Endothelial cell of umbilical vein (primary cell): ENCODE results near the gene CCDC91. TPM values are rescaled to one million over a fixed set of nuclear protein-coding genes. Genes with fewer than 3 reads are reported as not detected.

ENCODE experiments used
- BruUV-seq: library from RNA; stranded (reverse); fragments of 400-500 nt; replicated peaks from 2 replicates; lab custom pipeline; 2021; lab: Mats Ljungman, UMichigan
- CTCF ChIA-PET: fragments of 300-600, 350-600 bp; sonication (Branson Sonifier 250); formaldehyde crosslinking; loops from one replicate; lab custom pipeline; 2021; ENCODE audit warnings: antibody characterized with exemption, inconsistent platforms; lab: Charles Lee
- POLR2A ChIA-PET: fragments of 300-600, 350-600 bp; sonication (Branson Sonifier 250); formaldehyde crosslinking; loops from one replicate; lab custom pipeline; 2021; ENCODE audit warnings: antibody characterized with exemption, inconsistent platforms; lab: Charles Lee
- DNase-seq: peaks from one replicate; pipeline ENCODE4 v3.0.0-alpha.2; 2011; ENCODE audit warnings: low read depth, low spot score
- FAIRE-seq: peaks from 2 replicates; lab custom pipeline; 2011; peaks lifted over from hg19 to GRCh38; lab: Jason Lieb, UNC
- H2AFZ ChIP-seq: 2 replicates; pipeline ENCODE4 v1.6.0; 2012; ENCODE audit warnings: low read depth, low read length, control low read depth, inconsistent platforms
- H3K27ac ChIP-seq: 2 replicates; pipeline ENCODE4 v1.5.1; 2011; ENCODE audit warnings: low read depth, mild to moderate bottlenecking, control low read depth, low read length, moderate library complexity; ENCODE audit not compliant: insufficient read depth
- H3K27me3 ChIP-seq, 2 experiments: 2 replicates each; pipeline versions ENCODE4 v1.6.0 to v1.6.1; 2011; ENCODE audit warnings: low read length in 2 of 2, mixed read lengths in 1 of 2; ENCODE audit not compliant: control insufficient read depth in 2 of 2, insufficient read depth in 2 of 2
- H3K36me3 ChIP-seq, 2 experiments: 2 replicates in 1 of 2; 3 replicates in 1 of 2; pipeline ENCODE4 v1.5.1; 2011; ENCODE audit warnings: low read length in 2 of 2, mild to moderate bottlenecking in 1 of 2, moderate library complexity in 1 of 2; ENCODE audit not compliant: control insufficient read depth in 2 of 2, insufficient read depth in 2 of 2; ENCODE audit errors: extremely low read depth in 1 of 2
- H3K4me1 ChIP-seq: 3 replicates; pipeline ENCODE4 v1.5.1; 2011; ENCODE audit warnings: mild to moderate bottlenecking, low read length; ENCODE audit not compliant: control insufficient read depth, insufficient read depth; ENCODE audit errors: extremely low read depth
- H3K4me2 ChIP-seq: 2 replicates; pipeline ENCODE4 v1.6.1; 2011; ENCODE audit warnings: low read length, control low read depth, mixed read lengths; ENCODE audit not compliant: insufficient read depth
- H3K4me3 ChIP-seq, 3 experiments: fragments of 200-600 bp in 1 of 3; sonication (generic), shearing (Covaris generic) in 1 of 3; replicated peaks in 1 of 3; 2 replicates each; pipeline ENCODE4 v1.5.1; 2011 to 2016; ENCODE audit warnings: control low read depth in 3 of 3, low read length in 3 of 3, mild to moderate bottlenecking in 2 of 3, inconsistent platforms in 1 of 3, low read depth in 1 of 3, moderate library complexity in 1 of 3; ENCODE audit not compliant: insufficient read depth in 1 of 3
- H3K79me2 ChIP-seq: 2 replicates; pipeline ENCODE4 v1.6.0; 2012; ENCODE audit warnings: low read length, inconsistent platforms; ENCODE audit not compliant: control insufficient read depth, insufficient read depth
- H3K9ac ChIP-seq: replicated peaks from 2 replicates; pipeline ENCODE3; 2011; ENCODE audit warnings: low read length, control low read depth; ENCODE audit not compliant: insufficient read depth; ENCODE audit errors: extremely low read depth
- H3K9me1 ChIP-seq: replicated peaks from 3 replicates; pipeline ENCODE4 v1.6.0; 2011; ENCODE audit warnings: mild to moderate bottlenecking, low read length; ENCODE audit not compliant: control insufficient read depth, insufficient read depth; ENCODE audit errors: extremely low read depth
- H3K9me3 ChIP-seq: replicated peaks from 2 replicates; pipeline ENCODE4 v1.5.1; 2012; ENCODE audit warnings: low read length, inconsistent platforms; ENCODE audit not compliant: control insufficient read depth, insufficient read depth
- H4K20me1 ChIP-seq: replicated peaks from 2 replicates; pipeline ENCODE3; 2011; ENCODE audit warnings: mild to moderate bottlenecking, low read length; ENCODE audit not compliant: control insufficient read depth, insufficient read depth; ENCODE audit errors: extremely low read depth
- CTCF ChIP-seq, 2 donors: IDR thresholded peaks; 1 replicate in 1 of 2; 2 replicates in 1 of 2; pipeline ENCODE4 v1.5.1; 2011; ENCODE audit warnings: low read length in 2 of 2, mild to moderate bottlenecking in 2 of 2, moderate library complexity in 2 of 2, control low read depth in 1 of 2, inconsistent platforms in 1 of 2, low read depth in 1 of 2; ENCODE audit not compliant: insufficient read depth in 1 of 2; ENCODE audit errors: extremely low read depth in 1 of 2
- EZH2 ChIP-seq: IDR thresholded peaks from 2 replicates; pipeline ENCODE4 v1.6.1; 2012; ENCODE audit warnings: borderline replicate concordance, low read depth, mild to moderate bottlenecking, moderate library complexity, low read length, inconsistent platforms; ENCODE audit not compliant: severe bottlenecking
- FOS ChIP-seq: IDR thresholded peaks from 2 replicates; pipeline ENCODE4 v1.6.1; 2011; ENCODE audit warnings: mild to moderate bottlenecking, low read length, moderate library complexity, borderline replicate concordance; ENCODE audit not compliant: insufficient read depth
- GATA2 ChIP-seq: IDR thresholded peaks from 2 replicates; pipeline ENCODE4 v1.7.0; 2011; ENCODE audit warnings: low read depth, mild to moderate bottlenecking, moderate library complexity, mixed read lengths, low read length; ENCODE audit not compliant: insufficient read length, insufficient read depth
- JUN ChIP-seq: IDR thresholded peaks from 2 replicates; pipeline ENCODE4 v1.6.1; 2011; ENCODE audit warnings: borderline replicate concordance, low read depth; ENCODE audit not compliant: insufficient read length, insufficient read depth
- MYC ChIP-seq: IDR thresholded peaks from one replicate; pipeline ENCODE4 v1.6.1; 2011; ENCODE audit warnings: mild to moderate bottlenecking, low read depth, low read length
- POLR2A ChIP-seq: IDR thresholded peaks from 2 replicates; pipeline ENCODE4 v1.6.1; 2012; ENCODE audit warnings: low read depth, mild to moderate bottlenecking, control low read depth, low read length
- POLR2AphosphoS5 ChIP-seq: IDR thresholded peaks from 2 replicates; pipeline ENCODE4 v1.6.1; 2012; ENCODE audit warnings: low read depth, mild to moderate bottlenecking, control low read depth, low read length, moderate library complexity; ENCODE audit not compliant: insufficient read depth
- dilution Hi-C: fragments of 300-500 bp; cut with MboI; formaldehyde crosslinking; loops from one replicate; pipeline ENCODE4 v1.15.0; 2019; ENCODE audit warnings: low sequenced_read_pairs; ENCODE audit not compliant: extremely low pct_ligation_motif_present
- intact Hi-C: fragments of 100-400 bp; cut with micrococcal nuclease; formaldehyde crosslinking; loops from one replicate; pipeline ENCODE4 v1.10.0; 2022
- polyA plus RNA-seq, 4 experiments: library from polyadenylated mRNA; depleted of rRNA in 3 of 4; stranded (reverse) in 3 of 4; unstranded in 1 of 4; fragments of >200 nt; gene quantifications; 2 replicates each; pipeline versions ENCODE4 v1.2.1 to v1.2.3, GENCODE V29; 2011 to 2012; ENCODE audit warnings: missing spikeins in 1 of 4
- total RNA-seq: library from RNA; stranded (reverse); gene quantifications from 2 replicates; pipeline ENCODE4 v1.2.3, GENCODE V29; 2021
- TF ChIP-seq, protein P1 (sequence below): IDR thresholded peaks from 2 replicates; pipeline ENCODE4 v1.6.1; 2011; ENCODE audit not compliant: insufficient read depth, insufficient read length

Gene CCDC91
- total and polyA plus RNA-seq, 2 donors (not counting 3 experiments of a cell fraction or from before 2014, with no cell fraction given): 3.8 to 10.5 TPM

- DNase-seq (no peak), FAIRE-seq (no peak)
- Histone ChIP-seq H3K9me1 (no peaks in the 10 kb centered on the region), H3K27me3 (no peaks in the 10 kb centered on the region), H3K27ac (no peak overlapping the region), H3K9me3 (no peaks in the 10 kb centered on the region), H2AFZ (no peak overlapping the region), H4K20me1 (no peaks in the 10 kb centered on the region), H3K79me2 (no peaks in the 10 kb centered on the region), H3K36me3 (no peaks in the 10 kb centered on the region), H3K4me2 (no peak overlapping the region), H3K4me1 (peaks cover 6% of the 10 kb centered on the region), H3K9ac (no peak overlapping the region), H3K4me3 (no peak overlapping the region)
- TF ChIP-seq FOS (no peak), MYC (no peak), GATA2 (no peak), JUN (no peak), POLR2A (no peak), POLR2AphosphoS5 (no peak), CTCF (IDR thresholded peaks at IDR 0.05; ENCODE audit: extremely low read depth in 1 of 2, insufficient read depth in 1 of 2, low read depth in 1 of 2, low read length in 2 of 2) (no peak), EZH2 (no peak)
- TF ChIP-seq, protein P1, sequence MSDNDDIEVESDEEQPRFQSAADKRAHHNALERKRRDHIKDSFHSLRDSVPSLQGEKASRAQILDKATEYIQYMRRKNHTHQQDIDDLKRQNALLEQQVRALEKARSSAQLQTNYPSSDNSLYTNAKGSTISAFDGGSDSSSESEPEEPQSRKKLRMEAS: no peak
- dilution Hi-C loops: no loop called here
- POLR2A ChIA-PET: no interaction called here
- intact Hi-C loops: no loop called here
- CTCF ChIA-PET: interaction anchor here (0.9 to 1.1 kb wide), 2 partner anchors 53 to 427 kb away, joined by 3 read pairs; no protein-coding TSS in a partner anchor
- BruUV-seq: no TSS peak
Observed at GRCh38 chr12:28570811-28571210, 380.6 kb downstream of the CCDC91 start.
